HG02884 (cell line): ENCODE data around the gene TMEM252.

ENCODE experiments used
- ATAC-seq: cut with Tn5 transposase; IDR thresholded peaks from one replicate; pipeline ENCODE4 v1.9.1; 2021; ENCODE audit warnings: mild to moderate bottlenecking, moderate library complexity; ENCODE audit not compliant: unreplicated experiment

TMEM252 gene

GRCh38 chr9:68500457-68501381, 40.0 kb downstream of the TMEM252 start:
- no peak for ATAC-seq

DNA sequence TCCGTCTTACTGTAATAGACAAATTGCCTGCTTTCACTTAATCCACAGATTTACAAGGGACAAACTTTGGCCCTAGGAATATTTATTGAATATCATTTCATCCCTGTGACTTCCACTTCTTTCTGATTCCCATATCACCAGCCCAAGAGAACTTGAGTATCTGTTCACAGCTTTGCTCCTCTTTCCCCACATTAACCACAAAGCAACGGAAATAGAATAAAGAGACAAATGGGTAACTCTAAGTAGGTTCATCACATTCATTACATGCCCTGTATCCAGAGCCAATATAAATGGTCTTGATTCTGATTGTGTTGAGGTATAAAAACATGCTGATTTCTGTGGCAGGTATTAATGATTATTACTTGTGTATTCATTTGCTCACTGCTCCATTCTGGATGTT, 41.9 kb downstream of the TMEM252 start:
- no peak for ATAC-seq

- no peak for ATAC-seq
These were observed 43.1 kb downstream of the TMEM252 start for GRCh38 chr9:68497629-68498028.

DNA sequence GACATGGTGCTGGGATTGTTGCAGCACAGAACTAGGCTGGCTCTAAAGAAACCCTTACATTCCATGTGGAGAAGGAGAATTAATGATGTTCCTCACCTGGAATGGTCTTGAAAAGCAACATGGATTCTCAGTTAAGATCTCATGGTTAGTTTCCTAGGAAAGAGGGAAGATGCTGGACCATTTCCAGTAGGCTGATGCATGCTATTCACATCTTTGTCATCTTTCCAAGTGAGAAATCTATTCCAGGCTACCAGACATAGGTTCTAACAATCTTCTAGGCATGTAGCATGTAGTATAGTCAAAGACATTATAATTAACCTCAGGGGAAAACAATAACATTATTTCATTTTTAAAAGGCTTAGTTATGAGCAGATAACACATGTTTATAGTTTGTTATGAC, 44.3 kb downstream of the TMEM252 start:
- no peak for ATAC-seq

GRCh38 chr9:68495247-68495646, 45.4 kb downstream of the TMEM252 start:
- ATAC-seq, result no peak

GRCh38 chr9:68493958-68494577, 46.6 kb downstream of the TMEM252 start:
- ATAC-seq, result no peak

DNA sequence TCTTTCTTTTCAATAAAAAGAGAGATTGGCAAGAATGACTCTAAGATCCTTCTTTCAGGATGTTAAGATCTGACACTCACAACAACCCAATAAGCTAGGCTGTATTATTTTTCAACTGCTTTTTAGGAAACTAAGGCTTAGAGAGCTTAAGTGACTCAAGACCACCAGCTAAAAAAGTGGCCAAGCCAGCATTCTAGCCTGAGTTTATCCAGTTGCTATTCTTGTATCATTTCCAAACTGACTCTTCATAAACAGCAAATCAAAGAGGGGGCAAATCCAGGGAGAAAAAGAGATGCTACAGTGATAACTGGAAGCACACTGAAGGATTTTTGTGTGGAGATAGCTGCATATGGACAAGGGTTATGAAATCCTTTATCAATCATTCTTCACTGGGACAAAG, 47.1 kb downstream of the TMEM252 start:
- ATAC-seq, result no peak

GRCh38 chr9:68492806-68493205, 47.9 kb downstream of the TMEM252 start:
- ATAC-seq, result no peak

- ATAC-seq, result no peak
These were observed 51.0 kb downstream of the TMEM252 start for GRCh38 chr9:68489646-68490045.

GRCh38 chr9:68488126-68488525, 52.6 kb downstream of the TMEM252 start:
- no peak for ATAC-seq
